GF-D8 (cell line): ENCODE measurements around the gene PATL2.
A peak's percentile ranks its signal among the peaks of the same experiment; 100 is the strongest.
"Not testable (repeated sequence)": the region's sequence is repeated elsewhere in the genome, so short reads cannot be mapped to it uniquely, and the experiment has no call there.

Experiments used
- DNase-seq: peaks from one replicate; lab custom pipeline; 2025; lab: John Stamatoyannopoulos, UW

Gene PATL2

GRCh38 chr15:44711096-44711742, at the start of gene PATL2, which contains the start of gene B2M:
Gene PATL2 (minus strand): TSS chr15:44711323. CDS start chr15:44676490, 34,833 bp downstream.
Gene B2M (plus strand): TSS chr15:44711517. CDS start chr15:44711547, 30 bp downstream.
- DNase-seq = peak; percentile 83

DNA sequence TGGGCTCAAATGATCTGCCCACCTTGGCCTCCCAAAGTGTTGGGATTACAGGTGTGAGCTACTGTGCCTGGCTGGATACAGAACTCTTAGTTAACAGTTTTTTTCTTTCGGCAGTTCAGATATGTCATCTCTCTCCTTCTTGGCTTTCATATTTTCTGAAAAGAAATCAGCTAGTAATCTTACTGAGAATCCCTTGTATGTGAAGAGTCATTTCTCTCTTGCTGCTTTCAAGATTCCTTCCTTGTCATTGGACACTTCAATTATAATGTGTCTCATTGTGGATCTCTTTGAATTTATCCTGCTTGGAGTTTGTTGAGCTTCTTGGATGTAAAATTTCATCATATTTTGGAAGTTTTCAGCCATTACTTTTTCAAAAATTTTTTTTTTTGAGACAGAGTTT, 42.2 kb upstream of the PATL2 start:
- DNase-seq = no peak

GRCh38 chr15:44743454-44743853, 32.3 kb upstream of the PATL2 start:
- DNase-seq = not testable (repeated sequence)

- DNase-seq = not testable (repeated sequence)
Measured at GRCh38 chr15:44739222-44739847, 28.2 kb upstream of the PATL2 start.

GRCh38 chr15:44738340-44738984, 27.3 kb upstream of the PATL2 start:
- no peak for DNase-seq

GRCh38 chr15:44736181-44736765, 25.1 kb upstream of the PATL2 start, which contains the start of gene TRIM69:
Gene TRIM69 (plus strand): TSS chr15:44736528. CDS start chr15:44736705, 177 bp downstream.
- DNase-seq = no peak

DNA sequence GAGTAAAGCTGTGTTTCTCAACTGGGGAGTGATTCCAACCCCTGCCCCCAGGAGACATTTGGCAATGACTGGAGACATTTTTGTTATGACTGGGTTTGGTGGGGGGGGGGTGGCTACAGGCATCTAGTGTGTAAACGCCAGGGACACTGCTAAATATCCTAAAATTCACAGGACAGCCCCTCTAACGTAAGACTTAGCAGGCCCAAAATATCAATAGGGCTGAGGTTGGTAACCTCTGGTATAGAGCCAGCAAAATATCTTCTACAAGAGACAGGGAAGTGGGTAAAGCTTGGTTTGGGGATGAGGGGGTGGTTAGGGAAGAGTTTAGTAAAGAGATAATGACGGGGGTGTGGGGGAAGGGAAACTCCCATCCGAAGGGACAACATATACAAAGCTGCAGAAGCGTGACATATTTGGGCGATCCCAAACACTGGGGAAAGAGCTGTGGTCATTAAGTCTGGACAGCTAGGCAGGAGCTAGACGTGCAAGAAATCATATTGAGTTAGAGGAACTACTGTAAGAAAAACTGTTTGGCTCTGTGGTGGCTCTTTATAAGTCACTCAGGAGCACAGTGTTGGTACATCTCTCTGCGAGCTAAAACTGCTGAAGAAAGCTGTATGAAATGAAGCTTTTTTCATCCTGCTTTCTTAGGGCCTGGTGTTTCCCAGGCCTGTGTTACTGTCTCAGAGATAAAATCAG, 24.5 kb upstream of the PATL2 start:
- DNase-seq = peak; percentile 3

- no peak for DNase-seq
Measured at GRCh38 chr15:44734839-44735481, 23.8 kb upstream of the PATL2 start.

DNA sequence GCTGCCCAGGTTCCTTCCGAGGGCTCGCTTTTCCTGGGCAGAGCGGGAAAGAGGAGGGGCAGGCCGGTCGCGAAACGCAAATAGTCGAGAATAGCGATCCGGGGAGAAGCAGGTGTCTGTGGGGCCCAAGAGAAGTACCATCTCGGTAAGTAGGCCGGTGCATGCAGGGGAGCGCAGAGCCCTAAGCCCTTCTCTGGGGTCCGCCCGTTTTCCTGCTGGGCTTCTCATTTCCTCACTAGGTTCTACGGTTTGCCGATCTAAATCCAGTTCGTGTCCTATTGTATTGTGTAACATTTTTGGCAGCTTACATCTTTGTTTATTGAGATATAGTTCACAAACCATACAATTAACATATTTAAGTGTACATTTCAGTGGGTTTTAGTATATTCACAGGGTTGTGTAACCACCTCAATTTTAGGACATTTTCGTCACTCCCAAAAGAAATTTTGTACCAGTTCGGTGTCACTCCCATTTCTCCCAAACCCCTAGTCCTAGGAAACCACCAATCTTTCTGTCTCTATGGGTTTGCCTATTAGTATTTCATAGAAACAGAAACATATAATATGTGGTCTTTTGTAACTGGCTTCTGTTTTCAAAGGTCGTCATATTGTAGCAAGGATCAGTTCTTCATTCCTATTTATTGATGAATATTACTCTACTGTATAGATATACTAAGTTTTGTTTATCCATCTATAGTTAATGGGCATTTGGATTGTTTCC, 18.4 kb upstream of the PATL2 start:
- DNase-seq = no peak

DNA sequence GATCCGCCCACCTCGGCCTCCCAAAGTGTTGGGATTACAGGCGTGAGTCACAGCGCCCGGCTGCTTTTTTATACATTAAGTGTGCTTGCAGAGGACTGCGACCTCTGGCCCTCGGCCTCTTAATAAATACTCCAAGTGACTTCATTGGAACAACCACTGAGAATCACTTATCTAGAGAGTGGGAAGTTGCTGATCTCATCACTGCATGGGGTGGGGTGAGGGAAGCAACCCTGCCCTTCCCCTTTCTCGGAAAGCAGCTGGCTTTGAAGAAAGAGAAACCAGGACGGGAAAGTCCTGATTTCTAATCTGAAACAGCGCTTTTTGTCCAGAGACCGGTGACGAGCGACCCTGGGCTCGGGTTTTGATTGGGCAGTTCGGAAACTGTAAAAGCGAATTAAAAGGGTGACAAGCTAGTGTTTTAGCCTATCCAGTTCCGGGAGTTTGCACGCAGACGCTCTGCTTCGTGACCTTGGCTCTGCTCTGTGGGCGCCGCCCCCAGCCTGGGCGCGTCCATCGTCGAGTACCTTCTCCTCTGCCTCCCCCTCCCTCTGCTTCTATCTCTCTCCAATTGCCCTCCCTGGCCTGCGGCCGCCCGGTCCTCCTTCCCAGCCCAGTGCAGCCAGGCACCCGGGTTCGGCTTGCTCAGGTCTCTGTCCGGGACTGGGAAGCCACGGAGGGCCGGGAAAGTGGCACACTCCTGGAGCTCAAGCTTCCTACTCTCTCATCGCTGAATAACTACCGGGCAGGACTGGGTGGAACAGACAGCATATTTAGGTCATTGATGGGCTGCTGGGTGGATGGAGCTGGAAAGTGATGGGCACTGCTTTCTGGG, 17.7 kb upstream of the PATL2 start:
- DNase-seq = peak; percentile 90

DNA sequence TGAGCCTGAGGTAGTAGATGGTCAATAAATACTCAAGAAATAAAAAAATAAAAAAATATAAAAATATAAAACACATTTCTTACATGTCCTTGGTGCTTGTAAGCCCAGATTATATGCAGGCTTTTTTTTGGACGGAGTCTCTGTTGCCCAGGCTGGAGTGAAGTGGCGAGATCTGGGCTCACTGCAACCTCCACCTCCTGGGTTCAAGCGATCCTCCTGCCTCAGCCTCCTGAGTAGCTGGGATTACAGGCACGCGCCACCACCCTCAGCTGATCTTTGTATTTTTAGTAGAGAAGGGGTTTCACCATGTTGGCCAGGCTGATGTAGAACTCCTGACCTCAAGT, 17.1 kb upstream of the PATL2 start:
- not testable (repeated sequence) for DNase-seq

GRCh38 chr15:44727485-44728231, 16.5 kb upstream of the PATL2 start:
- DNase-seq = no peak

DNA sequence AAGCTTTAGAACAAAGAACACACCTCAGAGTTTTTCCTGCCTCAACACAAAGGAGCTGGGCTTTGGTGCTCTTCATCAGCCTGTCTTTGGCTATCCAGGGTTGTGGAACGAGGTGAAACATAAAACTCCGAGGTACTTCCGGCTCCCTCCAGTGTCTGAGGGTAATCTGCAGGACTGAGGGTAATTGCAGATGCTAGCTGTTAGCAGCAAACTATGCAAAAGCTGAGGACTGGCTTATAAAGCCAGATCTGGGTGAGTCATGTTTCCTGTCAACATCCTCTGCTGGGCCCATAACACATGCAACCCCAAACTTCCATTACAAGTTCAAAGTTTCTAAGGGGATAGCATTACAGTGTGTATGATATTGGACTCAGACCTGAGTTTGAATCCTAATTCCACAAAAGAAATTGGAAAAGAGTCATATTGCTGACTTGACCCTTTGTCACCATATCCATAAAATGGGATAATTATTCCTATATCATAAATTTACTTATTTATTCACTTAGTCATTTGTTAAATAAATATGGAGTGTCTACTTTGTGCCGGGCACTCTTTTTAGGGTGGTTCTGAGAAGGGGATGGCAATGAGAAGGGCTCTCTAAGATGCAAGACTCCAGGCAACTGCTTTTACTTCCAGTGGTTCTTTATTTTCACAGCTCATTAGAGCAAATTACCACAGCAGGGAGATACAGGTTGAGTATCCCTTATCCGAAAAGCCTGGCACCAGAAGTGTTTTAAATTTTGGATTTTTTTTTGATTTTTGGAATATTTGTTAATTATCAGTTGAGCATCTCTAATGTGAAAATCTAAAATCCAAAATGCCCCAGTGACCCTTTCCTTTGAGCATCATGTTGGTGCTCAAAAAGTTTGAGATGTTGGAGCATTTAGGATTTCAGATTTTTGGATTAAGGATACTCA, 15.7 kb upstream of the PATL2 start:
- peak; percentile 72 for DNase-seq

DNA sequence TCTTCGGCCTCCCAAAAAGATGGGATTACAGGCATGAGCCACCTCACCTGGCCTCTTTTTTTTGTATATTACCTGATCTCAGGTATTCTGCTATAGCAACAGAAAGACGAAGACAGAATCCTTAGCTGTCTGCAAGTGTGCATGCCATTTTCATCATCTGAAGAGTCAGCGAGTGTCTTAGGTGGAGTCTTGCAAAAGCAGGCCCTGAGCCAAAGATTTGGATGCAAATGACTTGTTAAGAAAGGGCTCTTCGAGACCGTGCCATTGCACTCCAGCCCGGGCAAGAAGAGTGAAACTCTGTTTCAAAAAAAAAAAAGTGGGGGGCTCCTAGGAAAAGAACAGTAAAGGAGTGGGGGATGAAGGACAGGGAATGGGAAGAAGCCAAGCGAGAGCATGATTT, 15.0 kb upstream of the PATL2 start:
- no peak for DNase-seq

GRCh38 chr15:44722011-44722410, 10.9 kb upstream of the PATL2 start:
- DNase-seq = no peak

DNA sequence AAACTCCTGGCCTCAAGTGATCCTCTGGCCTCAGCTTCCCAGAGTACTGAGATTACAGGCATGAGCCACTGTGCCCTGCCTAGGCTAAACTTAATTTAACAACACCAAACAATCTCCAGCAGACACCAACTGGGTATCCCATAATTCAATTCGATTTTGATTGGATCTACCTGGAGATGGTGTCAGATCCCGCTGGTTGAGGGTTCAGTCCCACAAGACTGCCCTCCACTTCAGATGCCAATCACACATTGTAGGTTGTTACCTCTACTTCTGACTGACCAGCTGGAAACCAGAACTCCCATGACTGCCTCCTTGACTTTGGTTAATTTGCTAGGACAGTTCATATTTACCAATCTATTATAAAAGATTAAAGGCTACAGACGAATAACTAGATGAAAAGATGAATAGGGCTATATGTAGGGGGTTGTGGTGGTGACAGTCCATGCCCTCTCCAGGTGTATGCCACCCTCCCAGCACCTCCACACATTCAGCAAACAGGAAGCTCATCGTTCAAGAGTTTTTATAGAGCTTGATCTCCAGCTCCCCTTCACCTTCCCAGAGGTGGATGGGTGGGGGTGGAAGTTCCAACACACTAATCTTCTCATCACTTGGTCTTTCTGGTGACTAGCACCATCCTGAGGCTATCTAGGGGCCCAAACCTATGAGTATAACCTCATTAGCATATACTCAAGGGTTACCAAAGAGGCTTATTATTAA, 9.5 kb upstream of the PATL2 start:
- no peak for DNase-seq

GRCh38 chr15:44720000-44720435, 8.9 kb upstream of the PATL2 start:
- not testable (repeated sequence) for DNase-seq
